Adrenal gland (tissue), 5 donors: ENCODE data around the gene ABCC11.

ENCODE experiments used
- POLR2A ChIP-seq, 2 donors: fragments of 450-650 bp; IDR thresholded peaks; one replicate each; pipeline ENCODE4 v1.6.1; 2017; ENCODE audit warnings: antibody characterized with exemption in 2 of 2, mild to moderate bottlenecking in 2 of 2, moderate library complexity in 1 of 2
- TF ChIP-seq, protein P1 (sequence below), 6 experiments: fragments of 450-650 bp in 4 of 6; fragments of 200-600 bp in 2 of 6; sonication (generic) in 1 of 6; IDR thresholded peaks; 1 replicate in 5 of 6; 2 replicates in 1 of 6; pipeline versions ENCODE4 v1.5.1 to v1.8.0; 2016 to 2021; ENCODE audit warnings: antibody characterized with exemption in 6 of 6, mild to moderate bottlenecking in 2 of 6, moderate library complexity in 1 of 6
- donor health status: DM: no; HTN: no; CAD: no.

GRCh38 chr16:48182979-48183537 lies 64.3 kb downstream of the ABCC11 start:
- TF ChIP-seq, protein P1, sequence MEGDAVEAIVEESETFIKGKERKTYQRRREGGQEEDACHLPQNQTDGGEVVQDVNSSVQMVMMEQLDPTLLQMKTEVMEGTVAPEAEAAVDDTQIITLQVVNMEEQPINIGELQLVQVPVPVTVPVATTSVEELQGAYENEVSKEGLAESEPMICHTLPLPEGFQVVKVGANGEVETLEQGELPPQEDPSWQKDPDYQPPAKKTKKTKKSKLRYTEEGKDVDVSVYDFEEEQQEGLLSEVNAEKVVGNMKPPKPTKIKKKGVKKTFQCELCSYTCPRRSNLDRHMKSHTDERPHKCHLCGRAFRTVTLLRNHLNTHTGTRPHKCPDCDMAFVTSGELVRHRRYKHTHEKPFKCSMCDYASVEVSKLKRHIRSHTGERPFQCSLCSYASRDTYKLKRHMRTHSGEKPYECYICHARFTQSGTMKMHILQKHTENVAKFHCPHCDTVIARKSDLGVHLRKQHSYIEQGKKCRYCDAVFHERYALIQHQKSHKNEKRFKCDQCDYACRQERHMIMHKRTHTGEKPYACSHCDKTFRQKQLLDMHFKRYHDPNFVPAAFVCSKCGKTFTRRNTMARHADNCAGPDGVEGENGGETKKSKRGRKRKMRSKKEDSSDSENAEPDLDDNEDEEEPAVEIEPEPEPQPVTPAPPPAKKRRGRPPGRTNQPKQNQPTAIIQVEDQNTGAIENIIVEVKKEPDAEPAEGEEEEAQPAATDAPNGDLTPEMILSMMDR (IDR thresholded peaks at IDR 0.05), result no peak
- no peak for TF ChIP-seq POLR2A (IDR thresholded peaks at IDR 0.05)
